Neural cell (in vitro differentiated cells): ENCODE measurements around the gene STX18.

Experiments used
- CTCF ChIP-seq: fragments of 450-650 bp; IDR thresholded peaks from 2 replicates; pipeline ENCODE4 v1.5.1; 2014; ENCODE audit warnings: antibody characterized with exemption, mild to moderate bottlenecking, moderate library complexity; ENCODE audit not compliant: poor library complexity, severe bottlenecking
- EP300 ChIP-seq: fragments of 450-650 bp; conservative IDR thresholded peaks from 2 replicates; pipeline ENCODE4 v1.6.1; 2014; ENCODE audit warnings: antibody characterized with exemption, mild to moderate bottlenecking, moderate library complexity; ENCODE audit not compliant: poor library complexity, severe bottlenecking
- MXI1 ChIP-seq: fragments of 450-650 bp; conservative IDR thresholded peaks from 2 replicates; pipeline ENCODE4 v1.6.1; 2014; ENCODE audit warnings: antibody characterized with exemption, mild to moderate bottlenecking; ENCODE audit not compliant: poor library complexity, severe bottlenecking
- POLR2AphosphoS5 ChIP-seq: IDR thresholded peaks from 2 replicates; pipeline ENCODE4 v1.6.1; 2012
- TAF1 ChIP-seq: IDR thresholded peaks from 2 replicates; pipeline ENCODE4 v1.6.1; 2012; ENCODE audit warnings: low read depth

DNA sequence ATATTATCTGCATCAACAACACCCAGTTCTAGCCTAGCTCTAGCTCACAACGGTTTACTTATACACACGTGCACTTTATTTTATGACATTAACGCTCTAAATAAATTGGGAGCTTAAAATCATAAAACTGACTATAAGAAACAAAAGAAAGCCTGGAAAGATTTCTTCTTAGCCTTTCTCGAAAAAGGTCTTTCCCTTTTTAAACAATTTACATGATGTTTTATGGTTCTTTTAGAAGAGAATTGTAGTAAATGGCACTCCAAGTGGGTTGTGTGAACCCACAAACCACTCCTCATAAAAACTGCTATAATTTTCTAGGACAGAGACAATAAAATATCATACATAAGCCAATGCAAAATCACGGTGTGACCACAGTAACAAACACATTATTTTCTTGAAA, 23.1 kb downstream of the STX18 start:
- TF ChIP-seq TAF1: no peak
- TF ChIP-seq CTCF: no peak
- TF ChIP-seq EP300: no peak
- no peak for TF ChIP-seq MXI1
- TF ChIP-seq POLR2AphosphoS5: no peak
